Esophagus muscularis mucosa (tissue), 3 donors: Measurements from ENCODE around the gene ST7.

ENCODE experiments used
- POLR2A ChIP-seq: fragments of 450-650 bp; IDR thresholded peaks from one replicate; pipeline ENCODE4 v1.6.1; 2017; ENCODE audit warnings: antibody characterized with exemption, moderate library complexity, mild to moderate bottlenecking, low read depth
- POLR2AphosphoS5 ChIP-seq, 2 donors: sonication (generic); formaldehyde crosslinking; IDR thresholded peaks; one replicate each; pipeline ENCODE4 v1.6.1; 2017; ENCODE audit warnings: antibody characterized with exemption in 2 of 2
- TF ChIP-seq, protein P1 (sequence below), 3 experiments: fragments of 200-600 bp in 2 of 3; fragments of 450-650 bp in 1 of 3; sonication (generic) in 2 of 3; IDR thresholded peaks; one replicate each; pipeline ENCODE4 v1.5.1; 2017 to 2019; ENCODE audit warnings: antibody characterized with exemption in 3 of 3, mild to moderate bottlenecking in 2 of 3, moderate library complexity in 1 of 3

DNA sequence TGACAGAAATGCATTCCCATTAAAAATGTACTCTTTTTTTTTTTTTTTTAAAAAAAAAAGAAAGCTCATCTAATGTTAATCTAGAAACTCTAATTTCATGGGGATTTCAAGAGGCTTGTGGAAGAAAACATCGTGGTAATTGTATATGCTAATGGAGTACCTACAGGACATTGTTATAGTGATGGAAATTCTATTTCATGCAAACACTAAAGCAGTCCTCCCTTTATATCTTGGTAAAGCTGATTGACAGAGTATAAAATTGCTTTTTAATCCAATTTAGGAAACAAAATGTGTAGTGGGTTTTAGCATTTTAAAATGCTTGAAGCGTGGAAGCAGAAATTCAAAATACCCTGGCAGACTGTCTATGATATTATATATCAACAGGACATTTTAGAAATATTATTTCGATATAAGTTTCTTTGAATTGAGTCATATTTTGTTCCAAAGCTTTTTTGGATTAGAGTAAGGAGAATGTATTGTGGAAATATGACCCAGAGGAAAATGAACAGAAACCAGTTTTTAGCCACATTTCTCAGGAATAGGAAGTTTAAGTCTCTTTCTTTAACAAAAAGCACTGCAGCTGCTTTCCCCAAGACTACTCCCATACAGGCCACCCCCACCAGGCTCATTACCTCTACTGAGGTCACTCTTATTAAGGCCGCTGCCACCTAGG lies 247.6 kb downstream of the ST7 start:
- TF ChIP-seq POLR2A (no peak), POLR2AphosphoS5 (IDR thresholded peaks at IDR 0.05) (no peak)
- TF ChIP-seq, protein P1, sequence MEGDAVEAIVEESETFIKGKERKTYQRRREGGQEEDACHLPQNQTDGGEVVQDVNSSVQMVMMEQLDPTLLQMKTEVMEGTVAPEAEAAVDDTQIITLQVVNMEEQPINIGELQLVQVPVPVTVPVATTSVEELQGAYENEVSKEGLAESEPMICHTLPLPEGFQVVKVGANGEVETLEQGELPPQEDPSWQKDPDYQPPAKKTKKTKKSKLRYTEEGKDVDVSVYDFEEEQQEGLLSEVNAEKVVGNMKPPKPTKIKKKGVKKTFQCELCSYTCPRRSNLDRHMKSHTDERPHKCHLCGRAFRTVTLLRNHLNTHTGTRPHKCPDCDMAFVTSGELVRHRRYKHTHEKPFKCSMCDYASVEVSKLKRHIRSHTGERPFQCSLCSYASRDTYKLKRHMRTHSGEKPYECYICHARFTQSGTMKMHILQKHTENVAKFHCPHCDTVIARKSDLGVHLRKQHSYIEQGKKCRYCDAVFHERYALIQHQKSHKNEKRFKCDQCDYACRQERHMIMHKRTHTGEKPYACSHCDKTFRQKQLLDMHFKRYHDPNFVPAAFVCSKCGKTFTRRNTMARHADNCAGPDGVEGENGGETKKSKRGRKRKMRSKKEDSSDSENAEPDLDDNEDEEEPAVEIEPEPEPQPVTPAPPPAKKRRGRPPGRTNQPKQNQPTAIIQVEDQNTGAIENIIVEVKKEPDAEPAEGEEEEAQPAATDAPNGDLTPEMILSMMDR (IDR thresholded peaks at IDR 0.05), result no peak
